GM21619 (cell line): ENCODE measurements around the gene NR1I3.
"Not testable (repeated sequence)": the region's sequence is repeated elsewhere in the genome, so short reads cannot be mapped to it uniquely, and the experiment has no call there.

Experiments
- ATAC-seq: cut with Tn5 transposase; IDR thresholded peaks from one replicate; pipeline ENCODE4 v1.9.1; 2021; ENCODE audit not compliant: unreplicated experiment

The NR1I3 gene

DNA sequence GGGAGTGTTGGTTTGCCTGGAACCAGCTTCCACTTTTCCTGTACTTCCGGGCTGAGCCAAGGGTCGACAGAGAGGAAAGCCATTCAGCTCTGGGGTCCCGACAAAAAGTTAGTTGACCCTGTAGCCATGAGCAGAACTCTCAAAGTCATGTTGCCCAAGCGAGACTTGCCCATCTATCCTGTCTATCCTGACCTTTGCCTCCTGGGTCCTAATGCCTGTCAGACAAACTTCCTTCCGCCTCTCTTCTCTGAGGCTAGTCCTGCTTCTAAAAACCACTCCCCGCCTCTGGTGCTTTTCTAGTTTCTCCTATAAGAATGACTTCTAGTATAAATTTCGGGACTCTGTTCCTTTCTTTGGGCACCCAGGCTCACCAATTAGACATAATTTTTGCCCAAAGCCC lies 12.8 kb upstream of the NR1I3 start:
- no peak for ATAC-seq

DNA sequence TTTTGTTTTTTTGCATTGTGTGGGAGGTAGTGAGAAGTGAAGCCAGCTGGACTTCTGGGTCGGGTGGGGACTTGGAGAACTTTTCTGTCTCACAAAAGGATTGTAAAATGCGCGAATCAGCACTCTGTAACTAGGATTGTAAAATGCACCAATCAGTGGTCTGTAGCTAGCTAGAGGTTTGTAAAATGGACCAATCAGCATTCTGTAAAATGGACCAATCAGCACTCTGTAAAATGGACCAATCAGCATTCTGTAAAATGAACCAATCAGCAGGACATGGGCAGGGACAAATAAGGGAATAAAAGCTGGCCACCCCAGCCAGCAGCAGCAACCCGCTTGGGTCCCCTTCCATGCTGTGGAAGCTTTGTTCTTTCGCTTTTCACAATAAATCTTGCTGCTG lies 12.1 kb upstream of the NR1I3 start:
- ATAC-seq: not testable (repeated sequence)

DNA sequence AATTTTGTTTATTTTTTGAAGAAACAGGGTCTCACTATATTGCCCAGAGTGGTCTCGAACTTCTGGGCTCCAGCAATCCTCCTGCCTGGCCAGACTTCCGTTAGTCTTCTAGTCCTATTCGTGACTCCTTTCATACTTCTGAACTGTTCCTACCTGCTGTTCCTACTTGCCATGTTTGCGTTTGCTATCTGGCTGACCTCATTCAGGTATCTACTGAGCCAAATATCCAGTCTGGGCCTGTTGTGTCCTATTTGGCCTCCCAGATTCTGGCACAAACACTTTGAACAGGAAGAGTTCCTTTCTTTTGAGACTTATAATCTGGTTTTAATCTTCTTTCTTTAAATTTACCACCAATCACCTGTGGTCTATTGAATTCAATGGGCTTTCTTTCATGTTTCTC lies 6.9 kb upstream of the NR1I3 start:
- no peak for ATAC-seq

DNA sequence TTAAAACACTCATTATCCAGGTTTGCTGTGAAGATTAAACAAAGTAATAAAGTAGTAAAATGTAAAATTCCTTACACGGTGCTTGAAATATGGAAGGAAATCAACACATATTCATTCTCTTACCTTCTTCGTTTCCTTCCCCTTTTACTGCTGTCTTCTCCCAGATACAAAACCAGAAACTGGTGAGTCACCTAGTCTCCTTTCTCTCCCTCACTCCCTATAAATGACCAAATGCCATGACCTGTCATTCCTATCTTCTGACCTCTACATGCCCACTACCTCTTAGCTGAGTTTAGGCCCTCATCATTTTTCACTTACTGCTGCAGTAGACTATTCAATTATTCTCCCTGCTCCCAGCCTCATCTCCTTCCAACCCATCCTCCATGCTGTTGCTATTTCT lies 4.3 kb upstream of the NR1I3 start:
- no peak for ATAC-seq

DNA sequence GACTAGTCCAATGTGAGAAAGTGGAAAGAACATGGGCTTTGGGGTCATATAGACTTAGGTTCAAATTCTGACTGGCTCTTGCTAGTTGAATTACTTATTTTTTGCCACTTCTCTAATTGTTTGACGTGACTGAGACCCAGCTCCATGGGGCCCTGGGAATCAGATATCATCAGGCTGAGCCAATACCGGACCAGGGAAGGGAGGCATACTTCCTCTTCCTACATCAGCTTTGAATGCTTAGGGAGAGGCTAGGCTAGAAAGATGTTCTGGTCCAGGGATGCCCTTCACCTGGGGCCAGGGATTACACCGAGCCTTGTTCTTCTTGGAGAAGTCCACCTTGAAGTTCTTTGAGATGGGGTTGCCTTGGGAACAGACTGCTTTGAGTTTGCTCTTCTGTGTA lies 3.7 kb upstream of the NR1I3 start:
- ATAC-seq: no peak

DNA sequence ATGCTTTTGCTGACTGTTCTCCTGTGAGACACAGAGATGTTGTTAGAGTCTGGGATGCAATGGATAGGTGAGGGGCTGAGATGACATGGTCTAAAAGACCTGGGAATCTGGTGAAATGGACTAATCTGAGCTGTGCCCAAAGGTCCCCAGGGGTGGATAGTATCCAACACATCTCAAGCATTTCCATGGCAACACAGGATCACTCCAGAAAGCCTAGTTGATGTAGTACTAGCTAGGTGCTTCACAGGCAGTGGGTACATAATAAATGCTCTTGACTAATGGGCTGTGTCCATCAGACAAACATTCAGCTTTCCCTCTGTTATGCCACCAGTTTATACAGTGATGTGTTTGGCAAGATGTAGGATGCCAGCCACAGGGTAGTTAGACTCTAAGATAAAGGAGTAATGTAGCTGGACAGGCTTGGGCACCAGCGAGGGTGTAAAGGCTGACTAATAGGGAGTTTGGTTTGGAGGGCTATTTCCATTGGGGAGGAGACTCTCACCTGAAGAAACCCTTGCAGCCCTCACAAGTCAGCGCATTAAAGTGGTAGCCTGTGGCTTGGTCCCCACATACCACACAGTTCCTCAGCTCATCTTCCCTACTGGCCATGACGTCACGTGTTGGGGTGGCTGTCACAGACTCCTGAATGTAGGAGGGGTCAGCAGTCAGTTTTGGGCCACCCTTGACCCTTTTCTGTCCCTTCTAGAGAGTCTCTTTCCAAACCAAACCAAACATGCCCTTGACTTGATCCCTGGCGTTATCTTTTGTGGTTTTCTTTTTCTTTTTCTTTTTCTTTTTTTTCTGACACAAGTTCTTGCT lies 1.8 kb downstream of the NR1I3 start:
- no peak for ATAC-seq

DNA sequence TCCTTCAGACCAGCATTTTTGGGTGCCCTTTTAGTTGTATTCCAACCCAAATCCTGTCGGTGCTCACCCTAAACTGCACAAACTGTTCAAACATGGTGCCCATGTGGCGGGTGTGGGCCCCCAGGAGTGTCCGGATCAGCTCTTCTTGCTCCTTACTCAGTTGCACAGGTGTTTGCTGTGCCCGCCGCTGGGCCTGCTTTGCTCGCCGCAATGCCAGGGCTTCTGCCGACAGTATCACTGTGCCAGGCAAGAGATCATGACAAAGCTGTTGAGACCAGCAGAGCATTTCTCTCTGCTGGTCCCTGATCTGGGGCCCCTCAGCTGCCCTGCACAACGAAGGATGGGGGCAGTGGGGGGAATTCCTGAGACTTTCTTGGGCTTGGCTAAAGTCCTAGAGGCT lies 4.9 kb downstream of the NR1I3 start:
- ATAC-seq: no peak

DNA sequence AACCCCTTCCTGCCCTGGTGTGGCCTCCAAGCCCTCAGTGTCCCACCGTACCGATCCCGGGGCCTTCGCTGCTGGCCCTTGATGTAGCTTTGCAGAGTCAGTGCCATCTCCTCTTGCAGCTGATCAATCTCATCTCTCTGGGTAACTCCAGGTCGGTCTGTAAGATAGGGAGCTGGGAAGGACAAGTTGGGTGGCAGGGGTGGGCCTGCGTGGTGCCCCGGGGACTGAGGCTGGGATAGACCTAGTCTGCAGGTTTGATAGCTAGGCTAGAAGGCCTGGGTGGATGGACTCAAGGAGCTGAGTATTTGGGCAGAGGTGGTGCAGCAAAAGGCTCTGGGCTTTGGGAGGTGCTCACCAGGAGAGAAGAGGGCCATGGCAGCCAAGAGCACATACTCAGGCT lies 7.2 kb downstream of the NR1I3 start:
- no peak for ATAC-seq

DNA sequence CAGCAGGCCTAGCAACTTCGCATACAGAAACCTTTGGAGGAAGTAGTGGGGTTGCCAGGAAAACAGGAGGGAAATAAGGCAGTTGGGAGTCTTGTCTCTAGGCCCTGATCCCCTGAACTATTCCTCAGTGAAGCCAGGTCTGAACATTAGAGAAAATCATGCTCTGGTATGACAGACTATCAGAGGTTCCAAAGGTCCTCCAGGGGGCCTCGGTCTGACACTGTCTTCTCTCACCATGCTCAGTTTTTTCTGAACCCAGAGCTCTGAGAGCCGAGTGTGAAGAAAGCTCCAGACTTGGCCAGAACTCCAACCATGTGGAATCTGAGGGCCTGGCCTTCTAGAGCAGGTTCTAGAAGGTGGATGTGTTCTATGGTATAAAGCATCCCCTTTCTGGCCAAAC lies 8.1 kb downstream of the NR1I3 start:
- no peak for ATAC-seq

DNA sequence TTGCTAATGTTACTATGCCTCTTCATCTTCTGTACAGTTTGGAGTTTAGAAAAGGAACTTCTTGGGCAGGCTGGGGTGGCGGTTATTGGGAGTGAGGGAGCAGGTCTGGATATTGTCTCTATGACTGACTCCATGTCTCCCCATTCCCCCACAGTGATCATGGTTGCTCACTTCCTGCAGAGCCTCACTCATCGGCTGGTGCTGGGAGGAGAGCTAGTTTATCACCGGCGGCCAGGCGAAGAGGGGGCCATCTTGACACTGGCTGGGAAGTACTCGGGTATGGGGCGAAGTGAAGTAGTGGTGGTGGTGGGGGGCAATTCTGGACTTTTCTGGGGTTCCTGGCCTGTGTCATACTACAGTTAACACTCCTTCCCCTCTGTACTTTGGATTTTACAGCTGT lies 10.0 kb downstream of the NR1I3 start:
- no peak for ATAC-seq

DNA sequence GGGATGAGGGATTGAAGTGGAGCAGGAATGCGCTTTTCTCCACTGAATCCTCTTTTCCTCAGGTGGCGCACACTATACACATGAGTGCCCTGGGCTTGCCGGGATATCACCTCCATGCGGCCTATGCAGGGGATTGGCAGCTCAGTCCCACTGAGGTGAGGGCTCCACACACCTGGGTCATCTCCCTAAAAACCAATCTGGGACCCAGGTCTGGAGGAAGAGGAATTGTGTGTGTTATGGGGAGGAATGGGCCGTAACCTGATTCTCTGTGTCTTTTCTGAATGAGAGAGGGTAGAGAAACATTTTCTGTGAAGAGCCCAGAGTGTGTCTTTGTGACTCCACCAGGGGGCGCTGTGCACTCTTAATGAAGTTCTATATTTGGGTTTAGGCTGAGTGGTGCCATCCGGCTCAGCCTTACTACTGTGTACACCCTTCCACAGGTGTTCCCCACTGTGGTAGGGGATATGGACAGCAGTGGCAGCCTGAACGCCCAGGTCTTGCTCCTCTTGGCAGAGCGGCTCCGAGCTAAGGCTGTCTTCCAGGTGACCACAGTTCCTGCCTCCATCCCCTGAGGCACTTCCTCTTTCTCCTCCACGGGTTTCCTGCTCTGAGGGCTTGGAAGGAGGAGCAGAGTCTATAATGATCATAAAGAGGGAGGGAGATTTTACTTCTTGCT lies 10.7 kb downstream of the NR1I3 start:
- ATAC-seq: peak; percentile 31

DNA sequence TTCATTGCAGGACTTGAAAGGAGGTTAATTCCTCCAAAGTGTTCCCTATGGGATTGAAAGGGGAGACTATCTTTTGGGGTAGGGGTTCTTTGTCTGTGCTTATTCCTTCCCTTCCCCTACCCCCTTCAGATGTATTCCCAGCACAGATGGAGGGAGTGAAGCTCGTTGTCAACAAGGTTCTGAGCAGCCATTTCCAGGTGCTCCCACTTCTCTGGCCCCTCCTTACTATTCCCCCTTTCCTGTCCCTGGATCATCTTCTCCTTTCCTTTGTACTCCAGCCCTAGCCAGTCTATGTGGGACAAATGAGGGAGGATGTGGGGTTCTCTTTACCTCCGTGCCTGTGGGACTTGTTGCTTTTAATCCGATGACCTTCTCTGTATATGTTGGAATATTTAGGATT lies 11.2 kb downstream of the NR1I3 start:
- no peak for ATAC-seq

DNA sequence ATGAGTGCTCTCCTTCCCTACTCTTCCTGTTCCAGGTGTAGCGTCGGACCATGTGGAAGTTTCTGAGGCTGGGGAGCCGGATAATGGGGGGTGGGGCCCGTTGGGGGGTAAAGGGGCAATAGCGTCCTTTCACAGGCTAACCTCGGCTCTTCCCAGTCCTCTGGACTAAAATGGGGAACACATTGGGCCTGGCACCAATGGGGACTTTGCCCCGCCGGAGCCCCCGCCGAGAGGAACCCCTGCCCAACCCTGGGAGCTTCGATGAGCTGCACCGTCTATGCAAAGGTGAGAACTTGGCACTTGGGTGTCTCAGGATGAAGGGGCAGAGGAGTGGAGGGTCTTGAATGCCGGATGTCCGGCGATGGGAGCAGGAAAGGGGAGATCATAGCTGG lies 11.7 kb downstream of the NR1I3 start:
- no peak for ATAC-seq

DNA sequence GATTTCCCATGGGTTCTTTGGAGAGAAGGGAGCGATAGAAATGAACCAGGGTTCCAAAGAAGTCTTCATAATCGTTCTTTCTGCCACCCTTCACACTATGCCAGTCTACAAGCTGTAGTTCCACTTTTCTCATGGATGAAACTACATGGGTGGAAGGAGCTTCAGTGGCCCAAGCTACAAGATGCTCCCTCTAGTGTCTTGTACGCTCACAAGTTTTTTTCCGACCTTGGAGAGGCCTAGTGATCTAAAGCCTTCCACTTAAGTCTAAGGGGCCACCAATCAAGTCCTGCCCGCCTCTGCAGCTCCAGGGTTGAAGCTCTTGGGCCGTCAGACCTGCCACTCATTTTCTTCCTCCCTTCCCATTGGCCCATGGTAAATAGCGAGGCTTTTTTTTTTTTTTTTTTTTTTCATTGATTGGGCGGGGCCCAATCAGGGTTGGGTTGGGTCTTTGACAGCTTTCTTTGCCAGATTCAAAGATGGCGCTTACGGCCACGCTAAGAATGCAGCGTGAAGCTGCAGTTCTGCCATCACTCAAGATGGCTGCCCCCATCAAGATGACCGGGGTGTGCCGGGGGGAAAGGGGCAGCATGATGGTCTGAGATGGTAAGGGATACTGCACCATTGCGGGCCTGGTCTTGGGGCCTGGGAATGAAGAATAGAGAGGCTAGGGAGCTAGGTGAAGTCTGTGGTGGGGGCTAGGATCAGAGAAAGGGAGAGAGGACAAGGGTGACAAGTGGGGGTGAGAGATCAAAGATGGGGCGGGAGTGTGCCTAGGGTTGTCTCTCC lies 12.3 kb downstream of the NR1I3 start, which contains the start of gene TOMM40L:
Gene TOMM40L, plus strand, starts transcription at position 527 of the 786 bp plus-strand sequence. CDS start 430 bp downstream, outside the sequence.
- ATAC-seq: peak; percentile 95

DNA sequence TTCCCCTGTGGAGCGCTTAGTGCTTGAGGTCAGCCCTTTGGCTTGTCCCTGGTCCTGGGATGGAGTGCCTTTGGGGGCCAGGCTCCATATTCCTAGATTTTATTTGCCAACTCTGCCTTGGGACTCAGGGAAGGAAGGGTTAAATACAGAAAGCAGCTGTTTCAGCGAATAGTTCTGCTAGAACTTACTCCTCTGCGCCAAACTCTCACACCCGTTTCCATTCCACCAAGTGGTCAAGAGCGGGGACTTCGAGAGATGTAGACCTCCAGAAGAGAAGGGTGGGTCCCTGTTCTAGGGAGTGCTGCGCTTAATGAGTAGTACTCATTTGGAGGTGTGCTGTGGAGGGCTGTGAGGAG lies 12.8 kb downstream of the NR1I3 start:
- no peak for ATAC-seq

DNA sequence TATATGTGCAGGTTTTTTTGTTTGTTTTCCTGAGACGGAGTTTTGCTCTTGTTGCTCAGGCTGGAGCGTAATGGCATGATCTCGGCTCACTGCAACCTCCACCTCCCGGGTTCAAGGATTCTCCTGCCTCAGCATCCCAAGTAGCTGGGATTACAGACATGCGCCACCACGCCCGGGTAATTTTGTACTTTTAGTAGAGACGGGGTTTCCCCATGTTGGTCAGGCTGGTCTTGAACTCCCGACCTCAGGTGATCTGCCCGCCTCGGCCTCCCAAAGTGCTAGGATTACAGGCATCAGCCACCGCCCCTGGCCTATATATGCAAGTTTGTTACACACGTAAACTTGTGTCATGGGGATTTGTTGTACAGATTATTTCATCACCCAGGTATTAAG lies 13.3 kb downstream of the NR1I3 start:
- ATAC-seq: not testable (repeated sequence)

DNA sequence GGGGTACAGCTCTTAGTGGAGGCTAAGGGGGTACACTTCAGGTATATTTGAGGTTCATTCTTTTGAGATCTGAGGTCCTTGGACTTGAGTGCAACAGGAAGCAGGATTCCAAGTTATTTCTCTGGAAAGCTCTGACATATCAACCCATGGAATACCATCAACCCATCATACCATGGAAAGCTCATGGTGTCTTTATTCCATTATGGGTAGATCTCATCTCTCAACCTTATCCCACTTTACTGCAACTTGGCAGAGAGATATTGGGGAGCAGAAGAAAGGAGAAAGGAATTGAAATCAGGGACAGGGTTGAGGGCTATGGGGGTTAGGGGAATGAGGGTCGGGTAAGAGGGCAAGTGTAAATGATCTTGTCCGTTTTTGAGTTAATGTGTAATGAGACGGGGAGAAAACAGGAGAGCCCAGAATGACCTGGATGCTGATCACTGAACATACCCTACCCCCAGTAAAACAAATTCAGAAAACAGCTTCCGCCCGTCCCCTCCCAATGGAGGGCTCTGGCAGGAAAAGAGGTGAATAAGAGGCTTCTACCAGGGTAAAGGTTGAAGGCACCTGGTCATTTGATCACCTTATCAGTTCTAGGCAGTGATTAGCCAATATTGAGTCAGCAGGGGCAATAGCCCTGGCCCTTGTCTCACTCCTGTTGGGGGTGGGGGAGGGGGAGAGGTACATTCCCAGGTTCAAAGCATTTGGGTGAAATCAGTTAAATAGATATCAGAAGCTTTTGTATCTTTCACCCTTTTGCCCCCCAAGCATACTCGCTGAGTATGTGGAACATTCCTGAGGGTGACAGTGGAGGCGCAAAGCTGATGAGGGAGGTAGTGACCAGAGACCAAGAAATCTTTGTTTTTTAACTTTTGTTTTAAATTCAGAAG lies 14.0 kb downstream of the NR1I3 start:
- ATAC-seq: no peak

DNA sequence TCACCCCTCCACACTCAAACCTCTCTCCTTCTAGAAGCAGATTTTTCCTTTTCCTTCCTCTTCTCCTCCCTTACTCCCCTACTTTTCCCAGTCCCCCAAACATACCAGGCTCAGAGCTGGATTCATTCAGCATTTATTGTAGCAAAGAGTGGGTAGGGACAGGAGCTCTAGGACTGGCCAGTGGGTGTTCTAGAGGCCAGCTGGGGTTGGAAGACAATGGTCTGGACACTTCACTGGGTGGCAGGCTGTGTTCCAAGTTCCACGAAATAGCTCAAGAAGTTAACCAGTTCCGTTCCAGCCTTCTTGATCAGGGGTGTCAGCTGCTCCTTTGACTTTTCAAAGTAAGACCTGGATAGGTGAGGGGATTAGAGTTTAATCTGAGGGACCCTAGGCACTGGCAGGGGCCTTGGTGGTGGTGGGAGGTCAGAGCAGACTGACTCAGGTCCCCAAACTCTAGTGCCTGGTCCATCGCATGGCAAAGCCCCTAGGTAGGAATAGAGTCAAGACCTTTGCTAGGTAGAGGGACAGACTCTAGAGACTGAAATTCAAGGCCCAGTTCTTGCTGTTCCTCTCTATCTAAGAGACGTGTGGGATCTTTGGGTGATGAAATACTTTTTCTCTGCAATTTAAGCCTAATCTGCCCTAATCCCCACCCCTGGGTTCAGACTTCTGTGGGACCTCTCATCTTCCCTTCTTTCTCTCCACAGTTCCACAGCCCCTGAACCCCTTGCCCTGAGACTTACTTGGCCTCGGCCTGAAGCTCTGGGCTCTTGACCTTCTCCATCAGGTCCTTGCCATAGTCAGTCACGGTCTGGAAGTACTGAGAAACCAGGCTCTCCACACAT lies 15.6 kb downstream of the NR1I3 start:
- ATAC-seq: no peak

DNA sequence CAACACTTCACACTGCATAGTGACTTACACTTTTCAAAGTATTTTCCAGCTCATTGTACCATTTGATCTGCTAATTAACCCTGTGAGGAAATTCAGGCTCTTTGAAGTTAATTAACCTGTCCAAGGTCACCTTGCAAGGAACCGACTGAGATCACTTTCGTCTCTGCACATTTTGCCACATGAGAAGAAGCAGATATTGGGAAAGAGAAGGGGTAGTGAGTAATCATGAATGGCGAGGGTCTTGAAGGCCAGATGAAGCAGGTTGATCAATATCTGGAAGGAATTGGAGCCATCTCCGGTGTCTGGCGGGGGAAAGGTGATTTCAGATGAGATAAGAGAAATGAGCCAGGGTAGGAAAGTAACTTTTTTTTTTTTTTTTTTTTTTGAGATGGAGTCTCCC lies 18.0 kb downstream of the NR1I3 start:
- no peak for ATAC-seq
